ENCODE measurements around the gene PLEKHM3.

Gene PLEKHM3

GRCh38 chr2:208025037-208025813 lies at the start of gene PLEKHM3:
PLEKHM3 (minus strand) TSS chr2:208025527; CDS start chr2:208001639, 23,888 bp downstream.
- no peaks in the 10 kb centered on the region for H3K9me3 Mint-ChIP-seq
- H3K4me3 Mint-ChIP-seq: peak within 1 kb of the TSS; percentile 93
- H3K36me3 Mint-ChIP-seq: no peaks in the 10 kb centered on the region
- H3K4me1 Mint-ChIP-seq: peaks cover 35% of the 10 kb centered on the region
- H3K27me3 Mint-ChIP-seq: no peaks in the 10 kb centered on the region
- peak within 1 kb of the TSS; percentile 94 for H3K27ac Mint-ChIP-seq

DNA sequence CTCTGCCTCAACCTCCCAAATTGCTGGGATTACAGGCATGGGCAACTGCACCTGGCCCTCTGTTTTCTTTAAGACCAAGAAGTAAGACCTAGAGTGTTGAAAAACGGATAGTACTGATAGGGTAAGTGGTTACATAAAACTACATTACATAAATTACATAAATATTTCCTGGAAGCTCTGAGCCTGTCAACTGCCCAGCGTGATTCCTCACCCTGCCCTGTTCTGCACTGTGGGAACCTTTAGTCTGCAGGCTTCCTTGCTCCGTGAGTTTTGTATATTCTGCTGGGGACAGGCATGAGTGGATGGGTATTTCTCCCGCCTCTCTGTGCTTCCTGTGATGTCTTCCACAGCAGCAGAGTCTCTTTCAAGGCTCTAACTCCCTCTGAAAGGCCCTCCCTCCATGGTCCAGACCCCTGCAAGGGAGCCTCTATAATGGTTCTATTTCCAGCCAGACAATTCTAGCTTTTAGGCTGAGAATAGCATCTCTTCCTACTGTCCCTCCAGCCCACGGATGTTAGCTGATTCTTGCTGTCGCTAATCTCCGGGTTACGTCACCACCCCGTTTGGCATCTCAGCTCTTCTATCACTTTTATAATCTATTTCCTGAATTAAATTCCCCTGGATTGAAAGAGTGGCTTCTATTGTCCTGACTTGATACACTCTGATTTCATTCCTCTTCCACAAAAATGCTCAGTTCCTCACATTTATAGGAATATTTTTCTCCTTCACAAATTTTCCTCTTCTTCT lies 49.5 kb upstream of the PLEKHM3 start:
- no peaks in the 10 kb centered on the region for H3K9me3 Mint-ChIP-seq
- no peak overlapping the region for H3K4me3 Mint-ChIP-seq
- peaks cover 5% of the 10 kb centered on the region for H3K27me3 Mint-ChIP-seq
- H3K27ac Mint-ChIP-seq: no peak overlapping the region
- no peaks in the 10 kb centered on the region for H3K4me1 Mint-ChIP-seq
- no peaks in the 10 kb centered on the region for H3K36me3 Mint-ChIP-seq

DNA sequence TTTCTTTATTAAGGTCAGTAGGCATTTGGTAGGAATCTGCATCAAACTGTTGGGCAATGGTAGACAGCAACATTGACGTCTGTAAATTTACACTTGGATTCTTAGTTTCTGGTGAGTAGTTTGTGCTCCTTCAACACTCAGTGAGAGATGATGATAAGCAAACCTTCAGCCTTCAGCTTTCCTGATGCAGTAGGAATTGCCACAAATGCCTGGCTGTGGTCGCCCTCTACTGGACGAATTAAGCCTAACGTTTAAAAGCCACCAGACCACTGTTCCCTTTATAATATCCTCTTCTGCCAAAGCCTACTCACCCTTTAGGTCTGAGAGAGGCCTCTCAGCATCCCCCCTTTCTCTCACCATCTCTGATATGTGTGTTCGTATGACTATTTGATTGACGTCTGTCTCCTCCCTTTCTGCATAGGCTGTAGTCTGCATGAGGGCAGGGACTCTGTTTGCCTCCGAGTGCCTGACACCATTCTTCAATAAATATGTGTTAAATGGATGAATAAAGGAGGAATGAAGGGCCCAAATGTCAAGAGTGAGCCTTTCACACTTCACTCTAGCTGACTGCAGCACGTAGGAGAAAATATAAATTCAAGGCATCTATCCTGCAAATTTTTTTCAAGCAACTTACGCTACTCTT lies 47.0 kb upstream of the PLEKHM3 start:
- Mint-ChIP-seq H3K4me1 (no peaks in the 10 kb centered on the region), H3K36me3 (no peaks in the 10 kb centered on the region)

DNA sequence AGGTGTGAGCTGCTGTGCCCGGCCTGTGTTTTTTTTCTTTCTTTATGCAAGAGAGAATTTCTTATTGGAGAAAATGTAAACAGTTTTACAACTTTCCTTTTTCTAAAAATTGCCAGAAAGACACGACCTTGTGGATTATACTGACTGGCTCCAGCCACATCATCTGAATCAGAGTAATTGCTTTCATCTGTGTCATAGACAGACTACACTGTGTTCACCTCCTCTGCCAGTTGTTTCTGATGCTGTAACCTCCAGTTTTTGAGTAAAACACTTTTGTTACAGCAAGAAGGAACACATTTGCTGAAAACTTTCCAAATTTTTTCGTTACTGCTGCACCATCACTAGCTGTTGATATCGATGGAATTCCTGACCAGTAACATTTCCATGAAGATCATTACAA lies 43.9 kb upstream of the PLEKHM3 start:
- H3K9me3 Mint-ChIP-seq: no peaks in the 10 kb centered on the region
- no peaks in the 10 kb centered on the region for H3K4me1 Mint-ChIP-seq
- H3K4me3 Mint-ChIP-seq: no peak overlapping the region
- H3K27me3 Mint-ChIP-seq: no peaks in the 10 kb centered on the region
- no peak overlapping the region for H3K27ac Mint-ChIP-seq
- no peaks in the 10 kb centered on the region for H3K36me3 Mint-ChIP-seq

More for the DNA sequence above, 47.0 kb upstream of the PLEKHM3 start:
- Mint-ChIP-seq H3K27ac (no peak overlapping the region), H3K4me3 (no peak overlapping the region), H3K9me3 (no peaks in the 10 kb centered on the region), H3K27me3 (peaks cover 1% of the 10 kb centered on the region)

GRCh38 chr2:208066016-208066415 lies 40.7 kb upstream of the PLEKHM3 start:
- Mint-ChIP-seq H3K27me3 (no peaks in the 10 kb centered on the region), H3K36me3 (no peaks in the 10 kb centered on the region), H3K27ac (no peak overlapping the region), H3K4me3 (no peak overlapping the region), H3K4me1 (no peaks in the 10 kb centered on the region), H3K9me3 (no peaks in the 10 kb centered on the region)

DNA sequence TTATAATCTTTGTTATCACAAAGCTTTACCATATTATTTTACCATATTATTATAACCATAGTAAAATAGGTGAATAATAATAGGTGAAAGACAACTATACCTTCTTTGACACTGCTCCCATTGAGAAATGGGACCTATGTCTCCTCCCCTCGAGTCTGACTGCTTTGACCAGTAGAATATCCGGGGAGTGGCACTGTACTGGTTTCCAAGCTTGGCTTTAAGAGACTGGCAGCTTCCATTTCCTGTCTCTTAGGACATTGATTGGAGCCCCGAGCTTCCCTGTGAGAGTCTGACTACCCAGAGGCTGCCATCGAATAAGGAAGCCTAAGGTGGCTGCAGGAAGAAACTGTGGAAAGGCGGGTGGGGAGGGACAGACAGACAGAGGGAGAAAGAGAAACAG lies 40.1 kb upstream of the PLEKHM3 start:
- Mint-ChIP-seq H3K36me3 (no peaks in the 10 kb centered on the region), H3K4me1 (no peaks in the 10 kb centered on the region), H3K4me3 (no peak overlapping the region), H3K27me3 (no peaks in the 10 kb centered on the region), H3K27ac (no peak overlapping the region), H3K9me3 (no peaks in the 10 kb centered on the region)

DNA sequence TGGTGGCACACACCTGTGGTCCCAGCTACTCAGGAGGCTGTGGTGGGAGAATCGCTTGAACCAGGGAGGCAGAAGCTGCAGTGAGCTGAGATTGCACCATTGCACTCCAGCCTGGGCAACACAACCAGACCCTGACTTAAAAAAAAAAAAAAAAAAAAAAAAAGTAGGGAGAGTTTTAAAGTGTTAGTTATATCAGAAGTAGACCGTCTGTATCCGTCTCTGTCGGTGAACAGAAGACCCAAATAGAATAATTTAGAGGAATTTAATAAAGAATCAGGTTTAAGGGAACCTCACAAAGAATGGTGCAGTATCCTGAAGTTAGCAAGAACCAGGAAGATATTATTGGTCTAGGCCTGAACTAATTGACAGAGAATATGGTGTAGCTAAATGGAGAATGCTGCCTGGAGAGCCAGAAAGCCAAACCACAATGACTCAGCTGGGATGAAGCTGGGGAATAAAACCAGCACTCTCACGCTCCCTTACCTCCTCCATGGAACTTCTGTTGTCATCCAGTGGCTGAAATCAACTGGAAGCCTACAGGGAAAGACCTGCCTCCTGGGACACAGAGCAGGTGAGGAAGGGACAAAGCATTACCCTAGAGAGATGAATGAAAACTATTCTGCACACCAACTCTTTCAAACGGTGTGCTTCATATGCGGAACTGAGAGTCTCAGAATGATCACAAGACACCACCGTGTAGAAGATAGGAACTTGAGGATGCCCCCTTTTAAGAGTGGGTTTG lies 39.1 kb upstream of the PLEKHM3 start:
- no peaks in the 10 kb centered on the region for H3K4me1 Mint-ChIP-seq
- H3K36me3 Mint-ChIP-seq: no peaks in the 10 kb centered on the region
- no peak overlapping the region for H3K27ac Mint-ChIP-seq
- H3K4me3 Mint-ChIP-seq: no peak overlapping the region
- no peaks in the 10 kb centered on the region for H3K27me3 Mint-ChIP-seq
- no peaks in the 10 kb centered on the region for H3K9me3 Mint-ChIP-seq

- H3K4me1 Mint-ChIP-seq: no peaks in the 10 kb centered on the region
- no peaks in the 10 kb centered on the region for H3K9me3 Mint-ChIP-seq
- H3K4me3 Mint-ChIP-seq: no peak overlapping the region
- no peak overlapping the region for H3K27ac Mint-ChIP-seq
- H3K36me3 Mint-ChIP-seq: no peaks in the 10 kb centered on the region
- H3K27me3 Mint-ChIP-seq: no peaks in the 10 kb centered on the region
Observed at GRCh38 chr2:208062961-208063360, 37.6 kb upstream of the PLEKHM3 start.

DNA sequence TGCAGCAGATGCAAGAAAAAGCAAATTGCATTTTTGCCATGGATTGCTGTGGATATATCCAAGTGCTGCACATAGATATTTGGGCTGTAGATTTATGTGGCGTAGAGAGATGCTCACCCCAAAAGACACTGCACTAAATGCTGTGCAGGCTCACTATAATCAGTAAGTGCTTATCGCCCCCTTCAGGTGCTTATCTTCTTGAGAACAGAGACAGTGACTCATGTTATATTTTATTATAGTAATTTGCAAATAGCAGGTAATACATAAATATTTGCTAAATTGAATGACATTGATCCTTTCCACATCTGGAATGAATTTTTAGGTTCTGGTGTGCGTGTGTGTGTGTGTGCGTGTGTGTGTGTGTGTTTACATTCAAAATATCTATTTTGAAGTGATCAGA lies 36.8 kb upstream of the PLEKHM3 start:
- Mint-ChIP-seq H3K4me1 (no peaks in the 10 kb centered on the region), H3K27me3 (no peaks in the 10 kb centered on the region), H3K27ac (no peak overlapping the region), H3K36me3 (no peaks in the 10 kb centered on the region), H3K9me3 (no peaks in the 10 kb centered on the region), H3K4me3 (no peak overlapping the region)

- Mint-ChIP-seq H3K27me3 (no peaks in the 10 kb centered on the region), H3K36me3 (no peaks in the 10 kb centered on the region), H3K4me3 (no peak overlapping the region), H3K27ac (no peak overlapping the region), H3K4me1 (no peaks in the 10 kb centered on the region), H3K9me3 (no peaks in the 10 kb centered on the region)
Observed at GRCh38 chr2:208057108-208057507, 31.8 kb upstream of the PLEKHM3 start.

DNA sequence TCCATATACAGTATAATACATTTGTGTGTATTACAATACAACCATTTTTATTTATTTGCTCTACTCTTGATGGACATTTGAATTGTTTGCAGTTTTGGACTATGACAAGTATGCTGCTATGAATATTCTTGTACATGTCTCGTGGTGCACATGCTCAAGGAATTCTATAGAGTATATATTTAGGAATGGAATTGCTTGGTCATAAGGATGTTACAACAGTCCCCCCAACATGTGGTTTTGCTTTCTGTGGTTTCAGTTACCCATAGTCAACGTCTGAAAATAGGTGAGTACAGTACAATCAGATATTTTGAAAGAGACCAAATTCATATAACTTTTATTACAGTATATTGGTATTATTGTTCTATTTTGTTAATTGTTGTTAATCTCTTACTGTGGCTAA lies 24.1 kb upstream of the PLEKHM3 start:
- Mint-ChIP-seq H3K27ac (no peak overlapping the region), H3K27me3 (peaks cover 3% of the 10 kb centered on the region), H3K4me3 (no peak overlapping the region), H3K9me3 (no peaks in the 10 kb centered on the region), H3K36me3 (no peaks in the 10 kb centered on the region), H3K4me1 (no peaks in the 10 kb centered on the region)

GRCh38 chr2:208049006-208049405 lies 23.7 kb upstream of the PLEKHM3 start:
- H3K27me3 Mint-ChIP-seq: peaks cover 3% of the 10 kb centered on the region
- H3K27ac Mint-ChIP-seq: no peak overlapping the region
- no peaks in the 10 kb centered on the region for H3K4me1 Mint-ChIP-seq
- no peaks in the 10 kb centered on the region for H3K36me3 Mint-ChIP-seq
- H3K4me3 Mint-ChIP-seq: no peak overlapping the region
- no peaks in the 10 kb centered on the region for H3K9me3 Mint-ChIP-seq

DNA sequence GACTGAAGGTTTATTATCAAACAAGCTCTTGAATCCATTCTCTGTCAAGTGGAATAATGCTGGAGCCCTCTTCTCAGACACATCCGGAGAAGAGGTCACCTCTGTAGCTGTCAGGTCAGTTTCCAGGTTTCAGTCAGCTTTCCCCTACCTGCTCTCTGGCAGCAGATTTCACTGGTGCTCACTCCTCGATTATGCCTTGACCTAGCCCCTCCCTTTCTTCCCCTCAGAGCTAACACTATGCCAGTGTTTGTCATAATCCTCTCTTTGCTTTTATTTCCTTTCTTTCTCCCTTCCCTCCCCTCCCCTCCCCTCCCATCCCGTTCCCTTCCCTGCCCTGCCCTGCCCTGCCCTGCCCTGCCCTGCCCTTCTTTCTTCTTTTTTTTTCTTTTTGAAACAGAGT lies 22.5 kb upstream of the PLEKHM3 start:
- H3K36me3 Mint-ChIP-seq: no peaks in the 10 kb centered on the region
- H3K27ac Mint-ChIP-seq: no peak overlapping the region

GRCh38 chr2:208046686-208047085 lies 21.4 kb upstream of the PLEKHM3 start:
- Mint-ChIP-seq H3K4me1 (no peaks in the 10 kb centered on the region), H3K27me3 (peaks cover 3% of the 10 kb centered on the region), H3K27ac (no peak overlapping the region), H3K9me3 (no peaks in the 10 kb centered on the region), H3K4me3 (no peak overlapping the region), H3K36me3 (no peaks in the 10 kb centered on the region)

More for the DNA sequence above, 22.5 kb upstream of the PLEKHM3 start:
- H3K4me1 Mint-ChIP-seq: no peaks in the 10 kb centered on the region
- no peak overlapping the region for H3K4me3 Mint-ChIP-seq
- H3K27me3 Mint-ChIP-seq: peaks cover 3% of the 10 kb centered on the region
- no peaks in the 10 kb centered on the region for H3K9me3 Mint-ChIP-seq

DNA sequence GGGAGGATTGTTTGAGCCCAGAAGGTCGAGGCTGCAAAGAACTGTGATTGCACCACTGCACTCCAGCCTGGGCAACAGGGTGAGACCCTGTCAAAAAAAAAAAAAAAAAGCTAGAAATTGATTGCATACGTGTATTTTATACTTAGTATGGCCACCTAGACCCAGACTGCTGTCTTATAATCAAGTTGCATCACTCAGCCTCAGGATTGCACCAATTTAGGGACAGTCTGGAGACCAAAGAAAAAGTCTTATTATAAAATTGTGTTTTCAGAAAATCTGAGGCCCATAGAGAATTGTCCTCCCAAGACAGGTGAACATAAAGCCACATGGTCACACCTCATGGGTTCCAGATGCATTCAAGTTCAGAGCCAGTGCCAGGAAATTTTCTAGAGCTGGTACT lies 17.1 kb upstream of the PLEKHM3 start:
- H3K9me3 Mint-ChIP-seq: no peaks in the 10 kb centered on the region
- no peaks in the 10 kb centered on the region for H3K36me3 Mint-ChIP-seq
- H3K27ac Mint-ChIP-seq: no peak overlapping the region
- no peak overlapping the region for H3K4me3 Mint-ChIP-seq
- H3K4me1 Mint-ChIP-seq: no peaks in the 10 kb centered on the region
- no peaks in the 10 kb centered on the region for H3K27me3 Mint-ChIP-seq
